Suprapubic skin (tissue), 4 donors: ENCODE results near the gene CYP39A1.

ENCODE experiments used
- CTCF ChIP-seq, 2 donors: fragments of 200-600 bp in 1 of 2; fragments of 450-650 bp in 1 of 2; sonication (generic) in 1 of 2; IDR thresholded peaks; one replicate each; pipeline ENCODE4 v1.5.1; 2016 to 2019; ENCODE audit warnings: antibody characterized with exemption in 2 of 2, mild to moderate bottlenecking in 1 of 2, moderate library complexity in 1 of 2
- POLR2A ChIP-seq, 2 donors: fragments of 450-650 bp; IDR thresholded peaks; one replicate each; pipeline ENCODE4 v1.6.1; 2017; ENCODE audit warnings: antibody characterized with exemption in 2 of 2, mild to moderate bottlenecking in 2 of 2, moderate library complexity in 2 of 2
- POLR2AphosphoS5 ChIP-seq, 3 donors: sonication (generic); formaldehyde crosslinking; IDR thresholded peaks; one replicate each; pipeline ENCODE4 v1.6.1; 2017; ENCODE audit warnings: antibody characterized with exemption in 3 of 3

GRCh38 chr6:46637933-46638332 lies 14.7 kb downstream of the CYP39A1 start:
- no peak for TF ChIP-seq CTCF (IDR thresholded peaks at IDR 0.05)
- TF ChIP-seq POLR2AphosphoS5 (IDR thresholded peaks at IDR 0.05) = no peak
- TF ChIP-seq POLR2A (IDR thresholded peaks at IDR 0.05) = no peak
